HG03571 (cell line): Measurements from ENCODE around the gene FLNB.
"Not testable (repeated sequence)": the region's sequence is repeated elsewhere in the genome, so short reads cannot be mapped to it uniquely, and the experiment has no call there.

Source experiments
- ATAC-seq: cut with Tn5 transposase; IDR thresholded peaks from one replicate; pipeline ENCODE4 v1.9.1; 2021; ENCODE audit not compliant: unreplicated experiment

FLNB gene

GRCh38 chr3:58051196-58051595 lies 43.0 kb downstream of the FLNB start:
- ATAC-seq = no peak

GRCh38 chr3:58051658-58052261 lies 43.5 kb downstream of the FLNB start:
- not testable (repeated sequence) for ATAC-seq

GRCh38 chr3:58052373-58053273 lies 44.4 kb downstream of the FLNB start:
- ATAC-seq = no peak

DNA sequence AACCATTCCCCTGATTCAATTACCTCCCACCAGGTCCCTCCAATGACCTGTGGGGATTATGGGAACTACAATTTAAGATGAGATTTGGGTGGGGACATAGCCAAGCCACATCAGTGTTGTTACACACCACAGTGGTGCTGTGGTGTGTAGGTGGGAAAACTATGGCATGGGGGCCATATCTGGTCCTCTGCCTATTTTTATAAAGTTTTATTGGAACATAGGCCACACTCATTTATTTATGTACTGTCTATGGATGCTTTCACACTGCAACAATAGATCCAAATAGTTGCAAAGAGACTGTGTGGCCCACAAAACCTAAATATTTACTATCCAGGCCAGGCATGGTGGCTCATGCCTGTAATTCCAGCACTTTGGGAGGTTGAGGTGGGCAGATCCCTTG lies 46.4 kb downstream of the FLNB start:
- ATAC-seq = no peak

GRCh38 chr3:58055314-58055713 lies 47.1 kb downstream of the FLNB start:
- ATAC-seq = no peak

GRCh38 chr3:58055891-58056290 lies 47.7 kb downstream of the FLNB start:
- not testable (repeated sequence) for ATAC-seq

GRCh38 chr3:58058361-58059263 lies 50.4 kb downstream of the FLNB start:
- no peak for ATAC-seq

GRCh38 chr3:58059349-58060321 lies 51.4 kb downstream of the FLNB start:
- no peak for ATAC-seq

GRCh38 chr3:58062472-58062871 lies 54.2 kb downstream of the FLNB start:
- ATAC-seq = no peak

DNA sequence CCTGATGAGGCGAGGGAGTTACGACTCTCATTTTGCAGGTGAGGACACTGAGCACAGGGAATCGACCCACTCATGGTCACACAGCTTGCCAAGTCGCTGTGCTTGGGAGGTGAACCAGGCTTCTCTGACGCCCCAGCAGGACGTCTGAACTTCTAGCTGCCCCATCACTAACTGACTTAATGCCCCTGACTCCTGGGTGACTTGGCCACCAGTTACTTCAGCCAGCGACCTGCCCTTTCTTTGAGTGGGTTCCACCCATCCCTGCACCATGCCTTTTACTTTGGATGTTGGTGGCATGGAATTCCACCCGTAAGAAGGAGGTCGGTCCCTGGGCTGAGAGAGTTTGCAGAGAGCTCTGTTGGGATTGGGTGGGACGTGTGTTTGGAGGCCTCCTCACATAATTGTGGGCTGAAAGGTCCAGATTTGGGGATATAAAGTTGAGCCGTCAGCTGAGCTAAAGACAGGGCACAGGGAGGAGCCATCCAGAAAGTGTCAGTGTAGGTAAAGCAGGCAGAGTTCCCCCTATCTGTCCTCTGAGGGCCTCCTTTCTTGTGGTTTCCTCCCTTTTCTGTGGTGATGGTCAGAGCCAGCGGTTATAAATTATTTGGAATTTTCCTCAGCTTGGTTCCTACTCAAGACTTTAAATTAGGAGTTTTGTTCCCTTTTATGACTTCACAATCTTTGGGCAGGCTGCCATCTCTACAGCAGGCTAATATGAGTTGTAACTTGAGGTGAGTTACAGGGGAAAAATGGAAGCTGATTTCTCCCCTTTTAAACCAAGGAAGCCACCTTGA lies 55.0 kb downstream of the FLNB start:
- ATAC-seq = no peak

DNA sequence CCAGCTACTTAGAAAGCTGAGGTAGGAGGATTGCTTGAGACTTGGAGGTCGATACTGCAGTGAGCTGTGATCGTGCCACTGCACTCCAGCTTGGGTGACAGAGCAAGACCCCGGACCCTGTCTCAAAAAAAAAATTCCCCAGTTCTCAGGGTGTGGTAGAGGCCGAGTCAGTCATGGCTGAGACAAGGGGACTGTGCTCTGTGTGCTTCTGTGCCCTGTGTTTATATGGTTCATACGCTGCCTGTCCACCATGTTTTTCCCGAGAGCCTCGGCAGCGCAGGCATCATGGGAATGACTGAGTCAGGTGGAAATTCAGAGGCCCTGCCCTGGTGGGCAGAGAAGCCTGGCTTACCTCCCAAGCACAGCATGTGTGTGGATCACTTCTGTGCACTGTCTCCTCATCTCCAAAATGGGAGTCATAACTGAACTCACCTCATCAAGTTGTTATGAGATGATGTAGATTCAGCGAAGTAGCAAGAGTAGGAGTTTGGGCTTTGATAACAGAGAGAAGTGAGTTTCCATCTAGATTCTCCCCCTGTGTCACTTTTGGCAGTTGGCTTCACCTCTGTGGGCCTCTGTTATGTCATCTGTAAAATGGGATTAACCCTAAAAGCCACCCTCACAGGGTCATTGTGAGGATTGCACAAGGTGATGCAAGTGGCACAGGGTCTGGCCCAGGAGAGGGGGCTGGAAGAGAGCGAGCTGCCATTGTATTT lies 56.9 kb downstream of the FLNB start:
- no peak for ATAC-seq

DNA sequence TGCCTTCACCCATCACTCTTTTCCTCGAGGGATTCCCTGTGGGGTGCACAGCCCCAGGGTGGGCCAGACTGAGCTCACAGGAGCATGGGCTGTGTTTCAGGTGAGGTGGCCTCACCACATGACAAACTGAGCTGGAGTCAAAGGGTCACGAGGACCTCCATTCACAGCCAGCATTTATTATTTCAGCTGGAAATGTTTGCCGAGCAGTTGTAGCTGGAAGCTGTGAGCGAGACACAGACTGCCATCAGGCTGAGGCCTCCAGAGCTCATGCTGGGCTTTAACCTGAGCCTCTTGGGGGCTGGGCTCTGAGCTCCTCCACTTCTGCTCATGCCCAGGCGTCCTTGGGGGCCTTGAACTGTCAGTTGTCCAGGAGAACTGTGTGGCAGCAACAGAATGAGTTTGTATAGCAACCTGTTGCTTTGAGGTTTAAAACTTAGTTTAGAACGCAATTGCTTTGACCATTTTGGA lies 57.5 kb downstream of the FLNB start:
- no peak for ATAC-seq

GRCh38 chr3:58066842-58067241 lies 58.6 kb downstream of the FLNB start:
- no peak for ATAC-seq

GRCh38 chr3:58068122-58068809 lies 60.0 kb downstream of the FLNB start:
- no peak for ATAC-seq

DNA sequence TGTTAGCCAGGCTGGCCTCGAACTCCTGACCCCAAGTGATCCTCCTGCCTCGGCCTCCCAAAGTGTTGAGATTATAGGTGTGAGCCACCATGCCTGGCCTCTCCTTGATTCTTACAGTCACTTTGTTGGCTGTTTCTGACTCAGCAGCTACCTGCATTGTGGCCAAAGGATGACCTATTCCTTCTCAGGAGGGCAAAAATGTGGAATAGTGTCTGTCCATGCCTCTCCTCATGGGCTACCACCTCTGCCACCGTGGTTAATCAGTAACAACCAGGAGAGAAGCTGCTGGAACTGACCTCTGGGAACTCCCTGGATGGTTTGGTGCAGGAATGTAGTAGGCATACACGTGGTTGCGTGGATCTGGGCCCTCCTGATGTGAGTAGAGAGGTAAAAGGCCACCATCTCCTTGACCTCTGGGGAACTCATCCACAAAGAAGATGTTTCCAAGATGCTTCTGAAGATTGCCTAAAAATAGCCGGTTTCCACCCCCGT lies 63.3 kb downstream of the FLNB start:
- no peak for ATAC-seq

GRCh38 chr3:58072052-58072762 lies 64.0 kb downstream of the FLNB start:
- ATAC-seq = no peak

DNA sequence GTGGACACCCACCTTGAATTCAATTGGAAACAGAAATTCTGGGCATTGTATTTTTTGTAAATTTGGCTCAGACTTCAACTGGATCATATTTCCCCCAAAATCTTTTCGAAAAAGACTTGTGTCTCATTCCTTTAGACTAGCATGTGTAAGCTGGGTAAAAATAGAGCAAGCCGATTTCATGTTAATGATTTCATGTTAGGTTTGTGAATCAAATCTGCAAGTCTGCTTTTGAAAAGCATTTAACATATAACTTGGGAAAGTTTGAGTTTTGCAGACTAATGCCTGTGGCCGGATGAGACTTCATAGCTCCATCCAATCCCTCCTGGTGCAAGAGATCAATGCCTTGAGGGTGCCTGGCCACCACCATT lies 64.5 kb downstream of the FLNB start:
- no peak for ATAC-seq
